HG03103 (cell line): Measurements from ENCODE around the gene CFAP141.
"Not testable (repeated sequence)": the region's sequence is repeated elsewhere in the genome, so short reads cannot be mapped to it uniquely, and the experiment has no call there.

Experiments
- ATAC-seq: cut with Tn5 transposase; IDR thresholded peaks from one replicate; pipeline ENCODE4 v1.9.1; 2021; ENCODE audit warnings: low read depth; ENCODE audit not compliant: unreplicated experiment

The CFAP141 gene

DNA sequence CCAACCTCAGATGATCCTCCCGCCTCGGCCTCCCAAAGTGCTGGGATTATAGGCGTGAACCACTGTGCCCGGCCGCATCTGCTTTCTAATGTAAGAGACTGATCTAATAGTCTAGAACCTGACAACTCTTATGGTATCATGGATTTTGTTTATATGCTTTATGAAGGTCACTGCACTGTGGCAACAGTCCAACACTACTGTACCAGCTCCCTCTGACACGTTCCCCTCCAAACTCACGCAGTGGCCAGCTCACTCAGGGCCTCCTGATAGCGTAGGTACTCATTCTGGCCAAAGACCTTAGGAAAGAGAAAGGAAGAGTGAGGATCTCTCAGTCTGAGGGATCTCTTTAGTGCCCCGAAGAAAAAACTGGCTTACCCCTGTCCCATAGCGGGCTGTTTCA, 6.0 kb upstream of the CFAP141 start:
- no peak for ATAC-seq

DNA sequence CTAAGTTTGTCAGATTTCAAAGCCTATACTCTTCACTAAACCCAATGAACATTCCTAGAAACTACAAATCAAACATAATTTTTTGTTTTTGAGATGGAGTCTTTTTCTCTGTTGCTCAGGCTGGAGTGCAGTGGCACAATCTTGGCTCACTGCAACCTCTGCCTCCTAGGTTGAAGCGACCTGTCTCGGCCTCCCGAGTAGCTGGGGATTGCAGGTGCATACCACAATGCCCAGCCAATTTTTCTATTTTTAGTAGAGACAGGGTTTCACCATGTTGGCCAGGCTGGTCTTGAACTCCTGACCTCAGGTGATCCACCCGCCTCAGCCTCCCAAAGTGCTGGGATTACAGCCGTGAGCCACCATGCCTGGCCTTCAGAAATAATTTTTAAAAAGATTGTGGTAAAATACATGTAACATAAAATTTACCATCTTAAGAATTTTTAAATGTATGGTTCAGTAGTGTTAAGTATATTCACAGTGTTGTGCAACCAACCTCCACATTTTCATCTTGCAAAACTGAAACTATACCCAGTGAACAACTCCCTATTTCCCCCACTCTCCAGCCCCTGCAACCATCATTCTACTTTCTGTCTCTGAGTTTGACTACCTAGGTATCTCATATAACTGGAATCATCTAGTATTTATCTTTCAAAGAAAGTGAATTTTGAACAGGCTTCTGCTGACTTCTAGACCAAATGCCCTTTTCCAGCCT, 2.7 kb upstream of the CFAP141 start:
- ATAC-seq: no peak

GRCh38 chr1:154207262-154207661, 1.1 kb upstream of the CFAP141 start:
- ATAC-seq: no peak

DNA sequence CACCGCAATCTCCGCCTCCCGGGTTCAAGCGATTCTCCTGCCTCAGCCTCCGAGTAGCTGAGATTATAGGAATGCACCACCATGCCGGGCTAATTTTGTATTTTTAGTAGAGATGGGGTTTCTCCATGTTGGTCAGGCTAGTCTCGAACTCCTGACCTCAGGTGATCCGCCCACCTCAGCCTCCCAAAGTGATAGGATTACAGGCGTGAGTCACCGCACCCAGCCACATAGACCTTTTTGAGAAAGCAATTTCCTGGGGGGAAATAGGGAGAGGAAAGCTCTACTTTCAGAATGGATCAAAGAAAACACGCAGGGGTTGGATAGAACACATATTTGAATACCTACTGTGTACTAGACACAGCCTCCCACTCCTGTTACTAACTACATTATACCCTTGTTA, 355 bp downstream of the CFAP141 start:
- not testable (repeated sequence) for ATAC-seq

GRCh38 chr1:154199563-154199879, 6.6 kb downstream of the CFAP141 start:
- no peak for ATAC-seq

- no peak for ATAC-seq
These were observed 7.2 kb downstream of the CFAP141 start for GRCh38 chr1:154198756-154199562.

DNA sequence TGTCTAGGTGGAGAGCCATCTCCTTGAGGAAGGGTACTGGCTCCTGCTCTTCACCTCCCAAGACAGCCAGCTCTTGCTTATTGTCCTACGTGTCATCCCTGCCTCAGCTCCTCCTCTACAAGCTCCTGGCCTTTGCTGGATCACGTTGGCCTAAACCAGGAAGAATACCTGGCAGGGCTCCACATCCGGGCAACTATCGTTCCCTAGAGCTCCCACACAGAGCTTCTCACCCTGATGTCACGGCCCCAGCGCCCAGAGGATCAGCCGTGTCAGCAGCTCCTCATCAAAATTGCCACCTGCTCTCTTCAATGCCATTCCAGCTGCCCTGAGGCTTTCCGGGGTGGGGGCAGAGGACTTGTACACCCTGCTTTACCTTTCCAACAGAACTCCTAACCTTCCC, 12.3 kb downstream of the CFAP141 start:
- no peak for ATAC-seq

DNA sequence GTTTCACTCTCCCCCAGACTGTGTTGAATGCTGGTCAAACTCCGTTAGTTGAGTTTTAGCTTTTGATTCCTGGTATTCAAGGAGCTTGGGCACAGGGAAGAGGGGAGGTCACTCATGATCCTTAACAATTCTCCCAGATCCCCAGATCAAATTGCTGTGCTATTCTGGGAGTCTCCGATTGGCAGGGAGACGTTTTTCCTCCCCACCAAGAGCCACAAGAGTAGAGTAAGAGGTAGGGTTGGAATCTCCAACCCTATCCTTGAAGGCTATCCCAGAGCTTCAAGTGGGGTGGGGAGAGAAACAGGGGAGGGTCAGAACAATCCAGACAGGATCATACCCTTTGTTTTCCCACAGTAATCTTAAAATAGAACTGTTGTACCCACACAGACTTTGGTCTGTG, 13.7 kb downstream of the CFAP141 start:
- no peak for ATAC-seq

DNA sequence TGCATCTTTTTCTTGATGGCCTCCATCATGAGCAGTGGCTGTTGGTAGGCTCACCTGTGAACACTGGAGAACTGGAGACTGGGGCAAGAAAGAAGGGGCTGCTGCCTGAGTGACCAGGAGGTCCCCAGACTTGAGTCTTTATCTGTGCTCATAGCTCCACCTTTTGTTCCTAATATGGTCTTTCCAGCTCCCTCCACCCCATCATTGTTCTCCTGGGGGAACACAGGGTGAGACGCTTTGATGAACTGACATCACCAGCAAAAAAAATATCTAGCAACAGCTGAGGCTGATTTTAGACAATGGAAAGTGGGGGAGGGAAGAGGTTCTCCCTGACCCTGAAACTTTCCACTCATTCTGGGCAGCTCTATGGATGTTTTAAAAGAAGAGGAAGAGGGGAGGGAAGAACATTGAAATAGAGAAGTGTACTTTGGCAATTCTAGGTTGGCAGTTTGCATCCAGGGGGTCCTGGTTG, 14.1 kb downstream of the CFAP141 start, which contains the start of gene TPM3:
TPM3 (minus strand) TSS at position 111 of the 472 bp plus-strand sequence; CDS start at position 29, 82 bp downstream.
- ATAC-seq: no peak

- no peak for ATAC-seq
These were observed 15.6 kb downstream of the CFAP141 start for GRCh38 chr1:154190550-154190949.

- no peak for ATAC-seq
These were observed 19.2 kb downstream of the CFAP141 start for GRCh38 chr1:154186852-154187501.

GRCh38 chr1:154186177-154186576, 20.0 kb downstream of the CFAP141 start:
- ATAC-seq: no peak

GRCh38 chr1:154183046-154183915, 22.9 kb downstream of the CFAP141 start:
- peak; percentile 61 for ATAC-seq

DNA sequence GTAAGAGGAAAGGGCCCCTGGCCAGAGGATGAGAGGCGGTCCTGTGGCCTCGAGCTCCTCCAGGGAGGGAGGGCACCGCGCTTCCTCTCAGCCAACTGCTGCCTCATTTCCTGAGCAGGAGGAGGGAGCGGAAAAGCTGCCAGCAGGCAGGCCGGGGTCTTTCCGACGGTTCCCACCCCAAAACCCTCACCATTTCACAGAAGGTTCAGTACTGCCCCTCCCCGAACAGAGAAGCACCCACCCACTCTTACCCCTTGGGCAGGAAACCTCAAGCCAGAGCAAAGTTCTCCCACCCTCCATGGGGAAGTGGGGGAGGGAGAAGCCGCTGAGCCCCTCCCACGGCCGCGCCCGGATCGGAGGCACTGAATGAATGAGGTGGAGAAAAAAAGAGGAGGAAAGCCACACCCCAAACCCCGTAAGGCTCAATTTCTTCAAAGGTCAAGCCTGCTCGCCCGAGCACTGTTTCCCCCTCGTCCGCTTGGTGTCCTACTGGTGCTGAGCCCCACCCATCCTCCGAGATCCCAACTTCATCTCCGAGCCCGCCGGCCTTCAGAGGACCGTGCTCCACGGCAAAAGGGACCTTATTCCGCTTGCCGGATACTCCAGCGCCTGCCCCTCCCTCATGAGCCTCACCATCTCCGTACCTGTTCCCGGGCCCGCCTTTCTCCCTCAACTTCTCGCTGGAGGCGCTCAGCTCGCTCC, 23.6 kb downstream of the CFAP141 start:
- ATAC-seq: no peak

- ATAC-seq: no peak
These were observed 24.2 kb downstream of the CFAP141 start for GRCh38 chr1:154181944-154182343.

- ATAC-seq: no peak
These were observed 26.0 kb downstream of the CFAP141 start for GRCh38 chr1:154179946-154180687.

GRCh38 chr1:154178911-154179811, 27.0 kb downstream of the CFAP141 start:
- ATAC-seq: no peak

- no peak for ATAC-seq
These were observed 28.1 kb downstream of the CFAP141 start for GRCh38 chr1:154178013-154178412.
